Endothelial cell of umbilical vein (primary cell): ENCODE measurements around the gene DNMT3B. TPM values are rescaled to one million over a fixed set of nuclear protein-coding genes. Genes with fewer than 3 reads are reported as not detected.
A peak's percentile ranks its signal among the peaks of the same experiment; 100 is the strongest.

Experiments
- BruUV-seq: library from RNA; stranded (reverse); fragments of 400-500 nt; replicated peaks from 2 replicates; lab custom pipeline; 2021; lab: Mats Ljungman, UMichigan
- CTCF ChIA-PET: fragments of 300-600, 350-600 bp; sonication (Branson Sonifier 250); formaldehyde crosslinking; loops from one replicate; lab custom pipeline; 2021; ENCODE audit warnings: antibody characterized with exemption, inconsistent platforms; lab: Charles Lee
- POLR2A ChIA-PET: fragments of 300-600, 350-600 bp; sonication (Branson Sonifier 250); formaldehyde crosslinking; loops from one replicate; lab custom pipeline; 2021; ENCODE audit warnings: antibody characterized with exemption, inconsistent platforms; lab: Charles Lee
- DNase-seq: peaks from one replicate; pipeline ENCODE4 v3.0.0-alpha.2; 2011; ENCODE audit warnings: low read depth, low spot score
- FAIRE-seq: peaks from 2 replicates; lab custom pipeline; 2011; peaks lifted over from hg19 to GRCh38; lab: Jason Lieb, UNC
- H2AFZ ChIP-seq: 2 replicates; pipeline ENCODE4 v1.6.0; 2012; ENCODE audit warnings: low read depth, low read length, control low read depth, inconsistent platforms
- H3K27ac ChIP-seq: 2 replicates; pipeline ENCODE4 v1.5.1; 2011; ENCODE audit warnings: low read depth, mild to moderate bottlenecking, control low read depth, low read length, moderate library complexity; ENCODE audit not compliant: insufficient read depth
- H3K27me3 ChIP-seq, 2 experiments: 2 replicates each; pipeline versions ENCODE4 v1.6.0 to v1.6.1; 2011; ENCODE audit warnings: low read length in 2 of 2, mixed read lengths in 1 of 2; ENCODE audit not compliant: control insufficient read depth in 2 of 2, insufficient read depth in 2 of 2
- H3K36me3 ChIP-seq, 2 experiments: 2 replicates in 1 of 2; 3 replicates in 1 of 2; pipeline ENCODE4 v1.5.1; 2011; ENCODE audit warnings: low read length in 2 of 2, mild to moderate bottlenecking in 1 of 2, moderate library complexity in 1 of 2; ENCODE audit not compliant: control insufficient read depth in 2 of 2, insufficient read depth in 2 of 2; ENCODE audit errors: extremely low read depth in 1 of 2
- H3K4me1 ChIP-seq: 3 replicates; pipeline ENCODE4 v1.5.1; 2011; ENCODE audit warnings: mild to moderate bottlenecking, low read length; ENCODE audit not compliant: control insufficient read depth, insufficient read depth; ENCODE audit errors: extremely low read depth
- H3K4me2 ChIP-seq: 2 replicates; pipeline ENCODE4 v1.6.1; 2011; ENCODE audit warnings: low read length, control low read depth, mixed read lengths; ENCODE audit not compliant: insufficient read depth
- H3K4me3 ChIP-seq, 3 experiments: fragments of 200-600 bp in 1 of 3; sonication (generic), shearing (Covaris generic) in 1 of 3; replicated peaks in 1 of 3; 2 replicates each; pipeline ENCODE4 v1.5.1; 2011 to 2016; ENCODE audit warnings: control low read depth in 3 of 3, low read length in 3 of 3, mild to moderate bottlenecking in 2 of 3, inconsistent platforms in 1 of 3, low read depth in 1 of 3, moderate library complexity in 1 of 3; ENCODE audit not compliant: insufficient read depth in 1 of 3
- H3K79me2 ChIP-seq: 2 replicates; pipeline ENCODE4 v1.6.0; 2012; ENCODE audit warnings: low read length, inconsistent platforms; ENCODE audit not compliant: control insufficient read depth, insufficient read depth
- H3K9ac ChIP-seq: replicated peaks from 2 replicates; pipeline ENCODE3; 2011; ENCODE audit warnings: low read length, control low read depth; ENCODE audit not compliant: insufficient read depth; ENCODE audit errors: extremely low read depth
- H3K9me1 ChIP-seq: replicated peaks from 3 replicates; pipeline ENCODE4 v1.6.0; 2011; ENCODE audit warnings: mild to moderate bottlenecking, low read length; ENCODE audit not compliant: control insufficient read depth, insufficient read depth; ENCODE audit errors: extremely low read depth
- H3K9me3 ChIP-seq: replicated peaks from 2 replicates; pipeline ENCODE4 v1.5.1; 2012; ENCODE audit warnings: low read length, inconsistent platforms; ENCODE audit not compliant: control insufficient read depth, insufficient read depth
- H4K20me1 ChIP-seq: replicated peaks from 2 replicates; pipeline ENCODE3; 2011; ENCODE audit warnings: mild to moderate bottlenecking, low read length; ENCODE audit not compliant: control insufficient read depth, insufficient read depth; ENCODE audit errors: extremely low read depth
- CTCF ChIP-seq, 2 donors: IDR thresholded peaks; 1 replicate in 1 of 2; 2 replicates in 1 of 2; pipeline ENCODE4 v1.5.1; 2011; ENCODE audit warnings: low read length in 2 of 2, mild to moderate bottlenecking in 2 of 2, moderate library complexity in 2 of 2, control low read depth in 1 of 2, inconsistent platforms in 1 of 2, low read depth in 1 of 2; ENCODE audit not compliant: insufficient read depth in 1 of 2; ENCODE audit errors: extremely low read depth in 1 of 2
- EZH2 ChIP-seq: IDR thresholded peaks from 2 replicates; pipeline ENCODE4 v1.6.1; 2012; ENCODE audit warnings: borderline replicate concordance, low read depth, mild to moderate bottlenecking, moderate library complexity, low read length, inconsistent platforms; ENCODE audit not compliant: severe bottlenecking
- FOS ChIP-seq: IDR thresholded peaks from 2 replicates; pipeline ENCODE4 v1.6.1; 2011; ENCODE audit warnings: mild to moderate bottlenecking, low read length, moderate library complexity, borderline replicate concordance; ENCODE audit not compliant: insufficient read depth
- GATA2 ChIP-seq: IDR thresholded peaks from 2 replicates; pipeline ENCODE4 v1.7.0; 2011; ENCODE audit warnings: low read depth, mild to moderate bottlenecking, moderate library complexity, mixed read lengths, low read length; ENCODE audit not compliant: insufficient read length, insufficient read depth
- JUN ChIP-seq: IDR thresholded peaks from 2 replicates; pipeline ENCODE4 v1.6.1; 2011; ENCODE audit warnings: borderline replicate concordance, low read depth; ENCODE audit not compliant: insufficient read length, insufficient read depth
- MAX ChIP-seq: IDR thresholded peaks from 2 replicates; pipeline ENCODE4 v1.6.1; 2011; ENCODE audit not compliant: insufficient read depth, insufficient read length
- MYC ChIP-seq: IDR thresholded peaks from one replicate; pipeline ENCODE4 v1.6.1; 2011; ENCODE audit warnings: mild to moderate bottlenecking, low read depth, low read length
- POLR2A ChIP-seq: IDR thresholded peaks from 2 replicates; pipeline ENCODE4 v1.6.1; 2012; ENCODE audit warnings: low read depth, mild to moderate bottlenecking, control low read depth, low read length
- POLR2AphosphoS5 ChIP-seq: IDR thresholded peaks from 2 replicates; pipeline ENCODE4 v1.6.1; 2012; ENCODE audit warnings: low read depth, mild to moderate bottlenecking, control low read depth, low read length, moderate library complexity; ENCODE audit not compliant: insufficient read depth
- dilution Hi-C: fragments of 300-500 bp; cut with MboI; formaldehyde crosslinking; loops from one replicate; pipeline ENCODE4 v1.15.0; 2019; ENCODE audit warnings: low sequenced_read_pairs; ENCODE audit not compliant: extremely low pct_ligation_motif_present
- intact Hi-C: fragments of 100-400 bp; cut with micrococcal nuclease; formaldehyde crosslinking; loops from one replicate; pipeline ENCODE4 v1.10.0; 2022
- polyA plus RNA-seq, 4 experiments: library from polyadenylated mRNA; depleted of rRNA in 3 of 4; stranded (reverse) in 3 of 4; unstranded in 1 of 4; fragments of >200 nt; gene quantifications; 2 replicates each; pipeline versions ENCODE4 v1.2.1 to v1.2.3, GENCODE V29; 2011 to 2012; ENCODE audit warnings: missing spikeins in 1 of 4
- total RNA-seq: library from RNA; stranded (reverse); gene quantifications from 2 replicates; pipeline ENCODE4 v1.2.3, GENCODE V29; 2021

Gene DNMT3B
- total and polyA plus RNA-seq, 2 donors (not counting 3 experiments of a cell fraction or from before 2014, with no cell fraction given) = 3.6 to 6.8 TPM

- Histone ChIP-seq H3K36me3 (peaks cover 4 to 6% of the 10 kb centered on the region in 2 experiments), H3K4me1 (peaks cover 32% of the 10 kb centered on the region), H3K4me3 (no peak overlapping the region), H3K27me3 (no peaks in the 10 kb centered on the region), H3K4me2 (peak overlapping the region; percentile 10), H3K27ac (no peak overlapping the region), H3K9ac (no peak overlapping the region), H3K9me1 (no peaks in the 10 kb centered on the region), H3K9me3 (no peaks in the 10 kb centered on the region), H2AFZ (no peak overlapping the region), H4K20me1 (peaks cover 4% of the 10 kb centered on the region), H3K79me2 (peaks cover 67% of the 10 kb centered on the region)
- CTCF ChIA-PET = no interaction called here
- DNase-seq (no peak), FAIRE-seq (no peak)
- TF ChIP-seq MAX = no peak
- TF ChIP-seq FOS = no peak
- TF ChIP-seq GATA2 = no peak
- no peak for TF ChIP-seq JUN
- no peak for TF ChIP-seq CTCF (IDR thresholded peaks at IDR 0.05; ENCODE audit: extremely low read depth in 1 of 2, insufficient read depth in 1 of 2, low read depth in 1 of 2, low read length in 2 of 2)
- no peak for TF ChIP-seq EZH2
- TF ChIP-seq POLR2A = no peak
- no peak for TF ChIP-seq POLR2AphosphoS5
- TF ChIP-seq MYC = no peak
- BruUV-seq = no TSS peak
- intact Hi-C loops = no loop called here
- dilution Hi-C loops = no loop called here
- POLR2A ChIA-PET = no interaction called here
These were observed 60.0 kb downstream of the DNMT3B start for GRCh38 chr20:32822225-32822624.
